Muscle layer of duodenum (tissue), 2 donors: Measurements from ENCODE around the gene DNAH2.
A peak's percentile ranks its signal among the peaks of the same experiment; 100 is the strongest.

Source experiments
- H3K27ac ChIP-seq: one replicate; pipeline ENCODE4 v1.7.0; 2013; ENCODE audit warnings: mild to moderate bottlenecking, low read length
- H3K27me3 ChIP-seq: one replicate; pipeline ENCODE4 v1.7.0; 2013; ENCODE audit warnings: low read depth, mild to moderate bottlenecking, control low read depth, low read length
- H3K36me3 ChIP-seq, 2 donors: one replicate each; pipeline ENCODE4 v1.7.0; 2013; ENCODE audit warnings: low read length in 2 of 2, control low read depth in 1 of 2, mild to moderate bottlenecking in 1 of 2; ENCODE audit not compliant: insufficient read depth in 2 of 2, control insufficient read depth in 1 of 2
- H3K4me1 ChIP-seq, 2 donors: one replicate each; pipeline ENCODE4 v1.7.0; 2013; ENCODE audit warnings: low read length in 2 of 2, mild to moderate bottlenecking in 2 of 2, control low read depth in 1 of 2, moderate library complexity in 1 of 2; ENCODE audit not compliant: insufficient read depth in 2 of 2, control insufficient read depth in 1 of 2
- H3K4me3 ChIP-seq, 2 donors: one replicate each; pipeline ENCODE4 v1.7.0; 2013; ENCODE audit warnings: low read length in 2 of 2, low read depth in 1 of 2, mild to moderate bottlenecking in 1 of 2
- H3K9me3 ChIP-seq, 2 donors: one replicate each; pipeline ENCODE4 v1.7.0; 2013; ENCODE audit warnings: low read length in 2 of 2, control low read depth in 1 of 2, mild to moderate bottlenecking in 1 of 2; ENCODE audit not compliant: control insufficient read depth in 1 of 2
- donor health status: healthy.

Gene DNAH2

GRCh38 chr17:7880076-7880868 is 162.7 kb downstream of the DNAH2 start:
- H3K27me3 ChIP-seq = no peaks in the 10 kb centered on the region
- H3K9me3 ChIP-seq = no peaks in the 10 kb centered on the region
- H3K36me3 ChIP-seq = peaks cover 10 to 11% of the 10 kb centered on the region in 2 donors
- peaks cover 19 to 27% of the 10 kb centered on the region in 2 donors for H3K4me1 ChIP-seq
- H3K4me3 ChIP-seq = no peak overlapping the region
- H3K27ac ChIP-seq = no peak overlapping the region

GRCh38 chr17:7881276-7882054 is 163.9 kb downstream of the DNAH2 start:
- H3K4me3 ChIP-seq = no peak overlapping the region
- H3K36me3 ChIP-seq = peaks cover 9 to 10% of the 10 kb centered on the region in 2 donors
- no peaks in the 10 kb centered on the region for H3K27me3 ChIP-seq
- peak overlapping the region; percentile 6 for H3K27ac ChIP-seq
- peaks cover 21 to 32% of the 10 kb centered on the region in 2 donors for H3K4me1 ChIP-seq
- no peaks in the 10 kb centered on the region for H3K9me3 ChIP-seq

GRCh38 chr17:7882068-7882467 is 164.5 kb downstream of the DNAH2 start:
- no peak overlapping the region for H3K4me3 ChIP-seq
- no peaks in the 10 kb centered on the region for H3K27me3 ChIP-seq
- no peaks in the 10 kb centered on the region for H3K9me3 ChIP-seq
- peaks cover 9 to 10% of the 10 kb centered on the region in 2 donors for H3K36me3 ChIP-seq
- H3K27ac ChIP-seq = peak overlapping the region; percentile 6
- peaks cover 27 to 38% of the 10 kb centered on the region in 2 donors for H3K4me1 ChIP-seq

GRCh38 chr17:7882629-7883028 is 165.1 kb downstream of the DNAH2 start:
- Histone ChIP-seq H3K36me3 (peaks cover 7 to 9% of the 10 kb centered on the region in 2 donors), H3K4me3 (no peak overlapping the region), H3K27me3 (no peaks in the 10 kb centered on the region), H3K9me3 (no peaks in the 10 kb centered on the region), H3K4me1 (peaks cover 28 to 44% of the 10 kb centered on the region in 2 donors), H3K27ac (peak overlapping the region; percentile 54)
